HepG2 (cell line): Measurements from ENCODE around the gene KRTAP12-2. TPM values are rescaled to one million over a fixed set of nuclear protein-coding genes. Genes with fewer than 3 reads are reported as not detected.

Experiments used
- ATAC-seq: fragments of 200-7000 bp; cut with Tn5 transposase; 3 replicates; pipeline ENCODE4 v1.9.1; 2020; ENCODE audit warnings: mild to moderate bottlenecking, moderate library complexity
- BruUV-seq: library from RNA; stranded (reverse); fragments of 400-500 nt; replicated peaks from 2 replicates; lab custom pipeline; 2021; lab: Mats Ljungman, UMichigan
- CTCF ChIA-PET: fragments of 300-600 bp; formaldehyde crosslinking; extraction: SDS; loops from one replicate; lab custom pipeline; 2021; ENCODE audit warnings: low total read pairs, inconsistent platforms, low intra/inter-chr PET ratio; lab: Yijun Ruan, JAX
- POLR2A ChIA-PET: fragments of 350-600 bp; sonication (Branson Sonifier 250); formaldehyde crosslinking; loops from one replicate; lab custom pipeline; 2020; ENCODE audit warnings: antibody characterized with exemption, inconsistent platforms; lab: Yijun Ruan, JAX
- DNase-seq: peaks from one replicate; pipeline ENCODE4 v3.0.0-alpha.2; 2015; ENCODE audit warnings: low spot score
- FAIRE-seq: peaks from 3 replicates; lab custom pipeline; 2011; peaks lifted over from hg19 to GRCh38; lab: Jason Lieb, UNC
- H2AFZ ChIP-seq: one replicate; pipeline ENCODE4 v1.6.1; 2011; ENCODE audit warnings: low read length, inconsistent platforms
- H3K27ac ChIP-seq: fragments of 300-600 bp; 3 replicates; pipeline ENCODE4 v1.8.0; 2011; ENCODE audit warnings: mixed run types, mild to moderate bottlenecking, mixed read lengths, low read length, inconsistent platforms; ENCODE audit not compliant: insufficient read depth; ENCODE audit errors: extremely low read length
- H3K27me3 ChIP-seq, 2 experiments: fragments of 200-600 bp in 1 of 2; 2 replicates in 1 of 2; 3 replicates in 1 of 2; pipeline versions ENCODE4 v1.6.0 to v1.8.0; 2011; ENCODE audit warnings: low read length in 2 of 2, mild to moderate bottlenecking in 2 of 2, moderate library complexity in 2 of 2, inconsistent platforms in 1 of 2; ENCODE audit not compliant: insufficient read depth in 2 of 2, control insufficient read depth in 1 of 2
- H3K36me3 ChIP-seq, 2 experiments: fragments of 200-600 bp in 1 of 2; replicated peaks in 1 of 2; 2 replicates in 1 of 2; 3 replicates in 1 of 2; pipeline versions ENCODE4 v1.5.1 to v1.8.0; 2011; ENCODE audit warnings: low read length in 2 of 2, inconsistent platforms in 1 of 2; ENCODE audit not compliant: insufficient read depth in 2 of 2, control insufficient read depth in 1 of 2
- H3K4me1 ChIP-seq: 2 replicates; pipeline ENCODE4 v1.5.1; 2012; ENCODE audit warnings: low read length, inconsistent platforms; ENCODE audit not compliant: insufficient read depth
- H3K4me2 ChIP-seq: 2 replicates; pipeline ENCODE4 v1.6.0; 2011; ENCODE audit warnings: low read depth, low read length, inconsistent platforms
- H3K4me3 ChIP-seq, 3 experiments: fragments of 200-600 bp in 1 of 3; sonication (generic), shearing (Covaris generic) in 1 of 3; replicated peaks in 1 of 3; 2 replicates each; pipeline ENCODE4 v1.5.1; 2011 to 2016; ENCODE audit warnings: low read length in 3 of 3, inconsistent platforms in 2 of 3, low read depth in 2 of 3, mild to moderate bottlenecking in 2 of 3, control low read depth in 1 of 3, mixed read lengths in 1 of 3; ENCODE audit not compliant: insufficient read depth in 1 of 3
- H3K79me2 ChIP-seq: one replicate; pipeline ENCODE4 v1.6.1; 2011; ENCODE audit warnings: low read length, inconsistent platforms; ENCODE audit not compliant: insufficient read depth
- H3K9ac ChIP-seq: 2 replicates; pipeline ENCODE4 v1.6.0; 2011; ENCODE audit warnings: mild to moderate bottlenecking, low read depth, low read length, inconsistent platforms; ENCODE audit not compliant: insufficient read depth
- H3K9me3 ChIP-seq: 2 replicates; pipeline ENCODE4 v1.5.1; 2012; ENCODE audit warnings: mild to moderate bottlenecking, low read length
- H4K20me1 ChIP-seq: 2 replicates; pipeline ENCODE4 v1.6.0; 2011; ENCODE audit warnings: inconsistent platforms, mild to moderate bottlenecking, low read length, moderate library complexity; ENCODE audit not compliant: insufficient read depth
- HHEX ChIP-seq: IDR thresholded peaks from 2 replicates; pipeline ENCODE4 v1.6.1; 2016; ENCODE audit warnings: control low read depth
- MIER3 ChIP-seq: IDR thresholded peaks from 2 replicates; pipeline ENCODE4 v1.6.1; 2016; ENCODE audit warnings: missing compliant biosample characterization, borderline replicate concordance
- RFX3 ChIP-seq: IDR thresholded peaks from 2 replicates; pipeline ENCODE4 v1.6.1; 2016; ENCODE audit warnings: missing biosample characterization, missing genetic modification reagents
- ZNF317 ChIP-seq: sonication (generic); formaldehyde crosslinking; IDR thresholded peaks from 2 replicates; pipeline ENCODE4 v1.5.0; 2020; ENCODE audit warnings: mild to moderate bottlenecking, missing genetic modification reagents
- ZNF556 ChIP-seq: sonication (generic); formaldehyde crosslinking; IDR thresholded peaks from 2 replicates; pipeline ENCODE4 v1.4.0; 2020; ENCODE audit warnings: mild to moderate bottlenecking, missing genetic modification reagents, borderline replicate concordance
- ZNF563 ChIP-seq: sonication (generic); formaldehyde crosslinking; IDR thresholded peaks from 2 replicates; pipeline ENCODE4 v1.8.0; 2022; ENCODE audit warnings: mild to moderate bottlenecking, moderate library complexity, missing genetic modification reagents
- WGBS: methylation state at CpG from one replicate; pipeline ENCODE4 v1.1.6; 2017; ENCODE audit warnings: low lambda C conversion rate; 5-methylcytosine and 5-hydroxymethylcytosine counted together
- in situ Hi-C: cut with HindIII; loops from 2 replicates; pipeline ENCODE4 v1.10.0; 2017; ENCODE audit warnings: low pct_unique_long_range_greater_than_20kb; ENCODE audit not compliant: extremely low pct_ligation_motif_present
- intact Hi-C: fragments of 100-400 bp; cut with micrococcal nuclease; formaldehyde crosslinking; loops from one replicate; pipeline ENCODE4 v1.10.0; 2022; ENCODE audit not compliant: unreplicated experiment
- polyA plus RNA-seq, 8 experiments: library from polyadenylated mRNA; depleted of rRNA in 3 of 8; stranded (reverse) in 7 of 8; unstranded in 1 of 8; fragments of >200 nt; fragmentation: Illumina TruSeq in 4 of 8; extraction: Trizol in 4 of 8; gene quantifications; 2 replicates each; pipeline versions ENCODE4 v1.2.1 to v1.2.3, GENCODE V29; 2011 to 2016; ENCODE audit warnings: low read depth in 4 of 8, missing spikeins in 1 of 8, mixed read lengths in 1 of 8; ENCODE audit not compliant: insufficient read depth in 1 of 8
- total RNA-seq, 5 experiments: library from RNA; depleted of rRNA; stranded (reverse); fragments of >200 nt; fragmentation: Illumina TruSeq; extraction: Trizol; gene quantifications; 2 replicates each; pipeline ENCODE4 v1.2.3, GENCODE V29; 2016; ENCODE audit warnings: low read depth in 1 of 5
- TF ChIP-seq, protein P1 (sequence below): sonication (generic); formaldehyde crosslinking; IDR thresholded peaks from 2 replicates; pipeline ENCODE4 v1.9.0; 2021; ENCODE audit warnings: mild to moderate bottlenecking, missing genetic modification reagents
- TF ChIP-seq, protein P2 (sequence below): sonication (generic); formaldehyde crosslinking; IDR thresholded peaks from 2 replicates; pipeline ENCODE4 v1.4.0; 2020; ENCODE audit warnings: low read depth, mild to moderate bottlenecking, missing genetic modification reagents

The KRTAP12-2 gene
- total and polyA plus RNA-seq, 2 of the 13 experiments (the other 11 are each of a cell fraction or from before 2014, with no cell fraction given), result not detected

DNA sequence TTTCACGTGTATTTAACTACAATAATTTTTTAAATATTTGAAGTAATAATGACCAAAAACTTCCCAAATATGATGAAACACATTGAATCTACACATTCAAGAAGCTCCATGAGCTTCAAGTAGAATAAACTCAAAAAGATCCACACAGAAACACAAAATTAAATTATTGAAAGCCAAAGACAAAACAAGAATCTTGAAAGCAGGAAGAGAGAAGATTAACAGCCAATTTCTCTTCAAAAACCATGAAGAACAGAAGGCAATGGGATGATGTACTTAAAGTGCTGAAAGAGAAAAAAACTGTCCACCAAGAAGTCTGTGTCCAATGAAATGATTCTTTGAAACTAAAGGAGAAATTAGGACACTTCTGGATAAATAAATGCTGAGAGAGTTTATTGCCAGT lies 34.7 kb downstream of the KRTAP12-2 start:
- ATAC-seq, result no peak
- 40% methylated on average over 1 of the region's 1 CpG for WGBS
- no peak for DNase-seq
- intact Hi-C loops, result loop anchor here (10.0 kb wide), 1 partner anchor 63 kb away; the partner anchor contains the start of gene KRTAP10-12
- Histone ChIP-seq H3K4me3 (no peak overlapping the region), H3K9me3 (peaks cover 16% of the 10 kb centered on the region; the same call in 1 of the 2 replicates), H3K27me3 (peaks cover 0 to 3% of the 10 kb centered on the region in 2 experiments; a peak in 1 of 5 replicates), H3K36me3 (no peaks in the 10 kb centered on the region), H3K9ac (no peak overlapping the region), H3K79me2 (no peaks in the 10 kb centered on the region), H3K4me2 (no peak overlapping the region), H3K4me1 (no peaks in the 10 kb centered on the region), H4K20me1 (no peaks in the 10 kb centered on the region), H2AFZ (no peak overlapping the region), H3K27ac (no peak overlapping the region)
- no peak for FAIRE-seq
- POLR2A ChIA-PET, result no interaction called here
- CTCF ChIA-PET, result no interaction called here
- in situ Hi-C loops, result no loop called here
- TF ChIP-seq HHEX (CRISPR knock-in tag) (no peak), ZNF556 (CRISPR knock-in tag) (no peak), ZNF317 (CRISPR knock-in tag) (peak; percentile 98), MIER3 (CRISPR knock-in tag) (no peak)
- BruUV-seq, result no TSS peak

DNA sequence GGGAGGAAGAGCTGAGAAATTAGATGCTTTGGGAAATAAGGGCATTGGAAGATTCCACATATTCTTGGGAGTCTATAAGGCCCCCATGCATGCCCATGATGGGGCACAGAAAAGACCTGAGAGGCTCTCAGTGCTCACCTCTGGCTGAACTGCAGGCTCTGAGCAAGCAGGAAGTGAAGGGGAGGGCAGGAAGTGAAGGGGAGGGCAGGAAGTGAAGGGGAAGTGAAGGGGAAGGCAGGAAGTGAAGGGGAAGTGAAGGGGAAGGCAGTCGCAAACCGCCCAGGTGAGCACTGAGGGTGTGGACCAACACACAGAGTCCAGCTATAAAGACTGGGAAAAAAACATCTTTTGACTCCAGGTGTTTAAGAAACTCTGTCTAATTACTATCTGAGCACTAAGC lies 36.3 kb downstream of the KRTAP12-2 start:
- no peaks in the 10 kb centered on the region for H3K4me1 ChIP-seq
- DNase-seq, result no peak
- H2AFZ ChIP-seq, result no peak overlapping the region
- 81% methylated on average over 2 of the region's 2 CpGs for WGBS
- intact Hi-C loops (loop anchor here (10.0 kb wide), 1 partner anchor 64 kb away; the partner anchor contains the start of gene KRTAP10-12), in situ Hi-C loops (no loop called here)
- ChIA-PET POLR2A (no interaction called here), CTCF (no interaction called here)
- peaks cover 16% of the 10 kb centered on the region; the same call in 1 of the 2 replicates for H3K9me3 ChIP-seq
- H3K36me3 ChIP-seq, result no peaks in the 10 kb centered on the region
- no peaks in the 10 kb centered on the region for H4K20me1 ChIP-seq
- H3K79me2 ChIP-seq, result no peaks in the 10 kb centered on the region
- no peak overlapping the region for H3K27ac ChIP-seq
- H3K4me3 ChIP-seq, result no peak overlapping the region
- no peak overlapping the region for H3K4me2 ChIP-seq
- ATAC-seq, result no peak
- BruUV-seq, result no TSS peak
- no peak overlapping the region for H3K9ac ChIP-seq
- FAIRE-seq, result no peak
- H3K27me3 ChIP-seq, result 0 out of 5 replicates have a peak, but pooled peaks cover 0 to 6% of the 10 kb centered on the region in 2 experiments
- TF ChIP-seq, protein P1, sequence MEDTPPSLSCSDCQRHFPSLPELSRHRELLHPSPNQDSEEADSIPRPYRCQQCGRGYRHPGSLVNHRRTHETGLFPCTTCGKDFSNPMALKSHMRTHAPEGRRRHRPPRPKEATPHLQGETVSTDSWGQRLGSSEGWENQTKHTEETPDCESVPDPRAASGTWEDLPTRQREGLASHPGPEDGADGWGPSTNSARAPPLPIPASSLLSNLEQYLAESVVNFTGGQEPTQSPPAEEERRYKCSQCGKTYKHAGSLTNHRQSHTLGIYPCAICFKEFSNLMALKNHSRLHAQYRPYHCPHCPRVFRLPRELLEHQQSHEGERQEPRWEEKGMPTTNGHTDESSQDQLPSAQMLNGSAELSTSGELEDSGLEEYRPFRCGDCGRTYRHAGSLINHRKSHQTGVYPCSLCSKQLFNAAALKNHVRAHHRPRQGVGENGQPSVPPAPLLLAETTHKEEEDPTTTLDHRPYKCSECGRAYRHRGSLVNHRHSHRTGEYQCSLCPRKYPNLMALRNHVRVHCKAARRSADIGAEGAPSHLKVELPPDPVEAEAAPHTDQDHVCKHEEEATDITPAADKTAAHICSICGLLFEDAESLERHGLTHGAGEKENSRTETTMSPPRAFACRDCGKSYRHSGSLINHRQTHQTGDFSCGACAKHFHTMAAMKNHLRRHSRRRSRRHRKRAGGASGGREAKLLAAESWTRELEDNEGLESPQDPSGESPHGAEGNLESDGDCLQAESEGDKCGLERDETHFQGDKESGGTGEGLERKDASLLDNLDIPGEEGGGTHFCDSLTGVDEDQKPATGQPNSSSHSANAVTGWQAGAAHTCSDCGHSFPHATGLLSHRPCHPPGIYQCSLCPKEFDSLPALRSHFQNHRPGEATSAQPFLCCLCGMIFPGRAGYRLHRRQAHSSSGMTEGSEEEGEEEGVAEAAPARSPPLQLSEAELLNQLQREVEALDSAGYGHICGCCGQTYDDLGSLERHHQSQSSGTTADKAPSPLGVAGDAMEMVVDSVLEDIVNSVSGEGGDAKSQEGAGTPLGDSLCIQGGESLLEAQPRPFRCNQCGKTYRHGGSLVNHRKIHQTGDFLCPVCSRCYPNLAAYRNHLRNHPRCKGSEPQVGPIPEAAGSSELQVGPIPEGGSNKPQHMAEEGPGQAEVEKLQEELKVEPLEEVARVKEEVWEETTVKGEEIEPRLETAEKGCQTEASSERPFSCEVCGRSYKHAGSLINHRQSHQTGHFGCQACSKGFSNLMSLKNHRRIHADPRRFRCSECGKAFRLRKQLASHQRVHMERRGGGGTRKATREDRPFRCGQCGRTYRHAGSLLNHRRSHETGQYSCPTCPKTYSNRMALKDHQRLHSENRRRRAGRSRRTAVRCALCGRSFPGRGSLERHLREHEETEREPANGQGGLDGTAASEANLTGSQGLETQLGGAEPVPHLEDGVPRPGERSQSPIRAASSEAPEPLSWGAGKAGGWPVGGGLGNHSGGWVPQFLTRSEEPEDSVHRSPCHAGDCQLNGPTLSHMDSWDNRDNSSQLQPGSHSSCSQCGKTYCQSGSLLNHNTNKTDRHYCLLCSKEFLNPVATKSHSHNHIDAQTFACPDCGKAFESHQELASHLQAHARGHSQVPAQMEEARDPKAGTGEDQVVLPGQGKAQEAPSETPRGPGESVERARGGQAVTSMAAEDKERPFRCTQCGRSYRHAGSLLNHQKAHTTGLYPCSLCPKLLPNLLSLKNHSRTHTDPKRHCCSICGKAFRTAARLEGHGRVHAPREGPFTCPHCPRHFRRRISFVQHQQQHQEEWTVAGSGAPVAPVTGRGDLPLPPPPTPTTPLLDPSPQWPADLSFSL (CRISPR knock-in tag), result no peak
- no peak for TF ChIP-seq RFX3 (CRISPR knock-in tag)
- TF ChIP-seq, protein P2, sequence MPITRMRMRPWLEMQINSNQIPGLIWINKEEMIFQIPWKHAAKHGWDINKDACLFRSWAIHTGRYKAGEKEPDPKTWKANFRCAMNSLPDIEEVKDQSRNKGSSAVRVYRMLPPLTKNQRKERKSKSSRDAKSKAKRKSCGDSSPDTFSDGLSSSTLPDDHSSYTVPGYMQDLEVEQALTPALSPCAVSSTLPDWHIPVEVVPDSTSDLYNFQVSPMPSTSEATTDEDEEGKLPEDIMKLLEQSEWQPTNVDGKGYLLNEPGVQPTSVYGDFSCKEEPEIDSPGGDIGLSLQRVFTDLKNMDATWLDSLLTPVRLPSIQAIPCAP (CRISPR knock-in tag), result no peak
- no peak for TF ChIP-seq ZNF563 (CRISPR knock-in tag)
